CD14-positive monocyte (primary cell): ENCODE data around the gene CSK. TPM values are rescaled to one million over a fixed set of nuclear protein-coding genes. Genes with fewer than 3 reads are reported as not detected.

Source experiments
- DNase-seq, 3 donors: peaks; one replicate each; pipeline ENCODE4 v3.0.0-alpha.2; 2011 to 2022
- H2AFZ ChIP-seq: 2 replicates; pipeline ENCODE4 v1.6.0; 2012; ENCODE audit warnings: mild to moderate bottlenecking, low read depth, low read length, inconsistent platforms; ENCODE audit not compliant: insufficient read depth, poor library complexity, severe bottlenecking
- H3K27ac ChIP-seq, 2 donors: 1 replicate in 1 of 2; 2 replicates in 1 of 2; pipeline ENCODE4 v1.5.1; 2012 to 2013; ENCODE audit warnings: low read length in 2 of 2, control low read depth in 1 of 2, inconsistent platforms in 1 of 2, low read depth in 1 of 2, mild to moderate bottlenecking in 1 of 2
- H3K27me3 ChIP-seq, 2 donors: one replicate each; pipeline versions ENCODE4 v1.6.0 to v1.6.1; 2011 to 2013; ENCODE audit warnings: low read length in 2 of 2; ENCODE audit not compliant: control insufficient read depth in 2 of 2, insufficient read depth in 2 of 2
- H3K36me3 ChIP-seq, 2 donors: replicated peaks in 1 of 2; 1 replicate in 1 of 2; 2 replicates in 1 of 2; pipeline versions ENCODE4 v1.5.1 to v1.6.1; 2012 to 2013; ENCODE audit warnings: low read length in 2 of 2, control low read depth in 1 of 2, inconsistent platforms in 1 of 2, mild to moderate bottlenecking in 1 of 2; ENCODE audit not compliant: insufficient read depth in 2 of 2, control insufficient read depth in 1 of 2
- H3K4me1 ChIP-seq, 2 donors: 1 replicate in 1 of 2; 2 replicates in 1 of 2; pipeline versions ENCODE4 v1.5.1 to v1.6.1; 2012 to 2013; ENCODE audit warnings: low read length in 2 of 2, control low read depth in 1 of 2, inconsistent platforms in 1 of 2, mild to moderate bottlenecking in 1 of 2, moderate library complexity in 1 of 2; ENCODE audit not compliant: insufficient read depth in 2 of 2, control insufficient read depth in 1 of 2
- H3K4me2 ChIP-seq: replicated peaks from 2 replicates; pipeline ENCODE3; 2012; ENCODE audit warnings: low read length, moderate library complexity, mild to moderate bottlenecking; ENCODE audit not compliant: poor library complexity, severe bottlenecking; ENCODE audit errors: extremely low read depth
- H3K4me3 ChIP-seq, 3 experiments: fragments of 200-600 bp in 1 of 3; sonication (generic) in 1 of 3; replicated peaks in 1 of 3; 1 replicate in 2 of 3; 2 replicates in 1 of 3; pipeline ENCODE4 v1.5.1; 2011 to 2013; ENCODE audit warnings: low read length in 3 of 3, mild to moderate bottlenecking in 3 of 3, control low read depth in 2 of 3, low read depth in 2 of 3, inconsistent platforms in 1 of 3, moderate library complexity in 1 of 3
- H3K79me2 ChIP-seq: 2 replicates; pipeline ENCODE4 v1.6.0; 2012; ENCODE audit warnings: mild to moderate bottlenecking, control low read depth, inconsistent platforms, low read length, moderate library complexity; ENCODE audit not compliant: insufficient read depth
- H3K9ac ChIP-seq: 2 replicates; pipeline ENCODE4 v1.6.0; 2017; ENCODE audit warnings: low read length, mild to moderate bottlenecking; ENCODE audit not compliant: insufficient read depth, poor library complexity, severe bottlenecking
- H3K9me3 ChIP-seq, 2 donors: replicated peaks in 1 of 2; 1 replicate in 1 of 2; 2 replicates in 1 of 2; pipeline versions ENCODE4 v1.5.1 to v1.6.1; 2012 to 2013; ENCODE audit warnings: low read length in 2 of 2, control low read depth in 1 of 2; ENCODE audit not compliant: control insufficient read depth in 1 of 2, insufficient read depth in 1 of 2
- H4K20me1 ChIP-seq: 2 replicates; pipeline ENCODE4 v1.6.0; 2012; ENCODE audit warnings: mild to moderate bottlenecking, low read length, control low read depth, moderate library complexity; ENCODE audit not compliant: insufficient read depth
- H3K27ac Mint-ChIP-seq, 7 donors: one replicate each; pipeline ENCODE4 v1.8.0; 2020; ENCODE audit warnings: mild to moderate bottlenecking in 7 of 7, mixed read lengths in 7 of 7, moderate library complexity in 6 of 7, inconsistent platforms in 2 of 7
- H3K27me3 Mint-ChIP-seq, 3 donors: one replicate each; pipeline ENCODE4 v1.8.0; 2021 to 2022; ENCODE audit warnings: low read depth in 3 of 3, mild to moderate bottlenecking in 3 of 3, mixed read lengths in 3 of 3, moderate library complexity in 3 of 3, inconsistent platforms in 1 of 3
- H3K36me3 Mint-ChIP-seq, 2 donors: one replicate each; pipeline ENCODE4 v1.8.0; 2020; ENCODE audit warnings: mixed read lengths in 2 of 2, inconsistent platforms in 1 of 2, mild to moderate bottlenecking in 1 of 2
- H3K4me1 Mint-ChIP-seq: one replicate; pipeline ENCODE4 v1.8.0; 2020; ENCODE audit warnings: mild to moderate bottlenecking, mixed read lengths
- H3K4me3 Mint-ChIP-seq, 2 donors: one replicate each; pipeline ENCODE4 v1.8.0; 2020; ENCODE audit warnings: mild to moderate bottlenecking in 2 of 2, mixed read lengths in 2 of 2, moderate library complexity in 1 of 2
- H3K9me3 Mint-ChIP-seq, 7 donors: one replicate each; pipeline ENCODE4 v1.8.0; 2020 to 2022; ENCODE audit warnings: mixed read lengths in 7 of 7, mild to moderate bottlenecking in 6 of 7, moderate library complexity in 6 of 7, inconsistent platforms in 2 of 7
- WGBS: methylation state at CpG from one replicate; pipeline ENCODE4 v1.1.5; 2013; ENCODE audit warnings: missing lambda C conversion rate; ENCODE audit not compliant: insufficient coverage; 5-methylcytosine and 5-hydroxymethylcytosine counted together
- intact Hi-C, 2 donors: fragments of 100-400 bp; cut with micrococcal nuclease; formaldehyde crosslinking; loops; one replicate each; pipeline versions ENCODE4 v1.15.0 to v1.15.1; 2023
- polyA plus RNA-seq, 3 donors: library from polyadenylated mRNA; depleted of rRNA in 1 of 3; unstranded in 2 of 3; stranded (reverse) in 1 of 3; fragments of 300-500 nt in 2 of 3; fragments of >200 nt in 1 of 3; fragmentation: Illumina TruSeq in 2 of 3; gene quantifications; 1 replicate in 2 of 3; 2 replicates in 1 of 3; pipeline ENCODE4 v1.2.3, GENCODE V29; 2012 to 2021
- TF ChIP-seq, protein P1 (sequence below): fragments of 200-600 bp; IDR thresholded peaks from one replicate; pipeline ENCODE4 v1.8.0; 2022; ENCODE audit warnings: antibody characterized with exemption, mild to moderate bottlenecking

Gene CSK
- polyA plus RNA-seq, 3 donors, result 79.0 to 426 (median 106) TPM

DNA sequence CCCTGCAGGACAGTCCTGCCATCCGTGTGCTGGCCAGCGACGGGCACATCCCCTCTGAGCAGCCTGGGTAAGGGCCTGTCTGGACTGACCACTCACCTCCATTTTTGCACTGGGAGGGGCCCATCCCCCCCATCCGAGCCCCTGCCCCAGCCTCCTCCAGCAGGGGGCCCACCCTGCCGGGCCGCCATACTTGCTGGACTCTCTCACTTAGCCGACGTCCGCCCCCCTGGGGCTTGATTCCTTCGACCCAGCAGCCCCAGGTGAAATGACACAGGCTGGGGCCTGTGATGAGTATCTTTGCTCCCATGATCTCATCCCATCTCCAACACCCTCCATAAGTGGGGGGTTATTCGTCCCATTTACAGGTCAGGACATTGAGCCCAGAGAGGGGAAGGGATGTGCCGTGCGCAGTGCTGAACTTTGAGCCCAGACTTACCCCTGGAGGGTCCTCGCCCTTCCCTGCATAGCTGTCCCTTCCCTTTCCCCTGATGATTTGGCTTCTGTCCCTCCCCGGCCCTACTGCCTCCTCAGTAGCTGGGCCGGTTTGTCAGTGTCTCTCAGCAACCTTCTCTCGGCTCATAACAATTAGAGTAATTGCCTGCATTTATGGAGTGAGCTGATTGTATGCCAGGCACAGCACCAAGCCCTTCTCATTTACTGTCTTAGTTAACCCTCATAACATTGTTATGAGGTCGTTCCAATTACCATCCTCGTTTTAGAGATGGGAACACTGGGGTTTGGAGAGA is 34.9 kb downstream of the CSK start:
- H3K4me3 ChIP-seq, result no peak overlapping the region
- TF ChIP-seq, protein P1, sequence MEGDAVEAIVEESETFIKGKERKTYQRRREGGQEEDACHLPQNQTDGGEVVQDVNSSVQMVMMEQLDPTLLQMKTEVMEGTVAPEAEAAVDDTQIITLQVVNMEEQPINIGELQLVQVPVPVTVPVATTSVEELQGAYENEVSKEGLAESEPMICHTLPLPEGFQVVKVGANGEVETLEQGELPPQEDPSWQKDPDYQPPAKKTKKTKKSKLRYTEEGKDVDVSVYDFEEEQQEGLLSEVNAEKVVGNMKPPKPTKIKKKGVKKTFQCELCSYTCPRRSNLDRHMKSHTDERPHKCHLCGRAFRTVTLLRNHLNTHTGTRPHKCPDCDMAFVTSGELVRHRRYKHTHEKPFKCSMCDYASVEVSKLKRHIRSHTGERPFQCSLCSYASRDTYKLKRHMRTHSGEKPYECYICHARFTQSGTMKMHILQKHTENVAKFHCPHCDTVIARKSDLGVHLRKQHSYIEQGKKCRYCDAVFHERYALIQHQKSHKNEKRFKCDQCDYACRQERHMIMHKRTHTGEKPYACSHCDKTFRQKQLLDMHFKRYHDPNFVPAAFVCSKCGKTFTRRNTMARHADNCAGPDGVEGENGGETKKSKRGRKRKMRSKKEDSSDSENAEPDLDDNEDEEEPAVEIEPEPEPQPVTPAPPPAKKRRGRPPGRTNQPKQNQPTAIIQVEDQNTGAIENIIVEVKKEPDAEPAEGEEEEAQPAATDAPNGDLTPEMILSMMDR, result no peak
- H3K9me3 Mint-ChIP-seq, result peaks cover 0 to 3% (median 0%) of the 10 kb centered on the region in 7 donors
- H3K9me3 ChIP-seq, result no peaks in the 10 kb centered on the region
- intact Hi-C loops, result no loop called here
- no peak for DNase-seq
- H3K4me2 ChIP-seq, result no peak overlapping the region
- peaks cover 5 to 22% of the 10 kb centered on the region in 2 donors for H3K4me1 ChIP-seq
- H3K27ac ChIP-seq, result no peak overlapping the region
- no peaks in the 10 kb centered on the region for H3K79me2 ChIP-seq
- H3K9ac ChIP-seq, result no peak overlapping the region
- peaks cover 24% of the 10 kb centered on the region for H3K4me1 Mint-ChIP-seq
- no peaks in the 10 kb centered on the region for H3K27me3 ChIP-seq
- WGBS, result 68% methylated on average over 6 of the region's 19 CpGs
- no peaks in the 10 kb centered on the region for H3K36me3 ChIP-seq
- H3K27me3 Mint-ChIP-seq, result peaks cover under 1 to 11% (median 7%) of the 10 kb centered on the region in 3 donors
- H3K4me3 Mint-ChIP-seq, result no peak overlapping the region
- no peak overlapping the region for H2AFZ ChIP-seq
- no peaks in the 10 kb centered on the region for H3K36me3 Mint-ChIP-seq
- H4K20me1 ChIP-seq, result no peaks in the 10 kb centered on the region
- no peak overlapping the region for H3K27ac Mint-ChIP-seq

DNA sequence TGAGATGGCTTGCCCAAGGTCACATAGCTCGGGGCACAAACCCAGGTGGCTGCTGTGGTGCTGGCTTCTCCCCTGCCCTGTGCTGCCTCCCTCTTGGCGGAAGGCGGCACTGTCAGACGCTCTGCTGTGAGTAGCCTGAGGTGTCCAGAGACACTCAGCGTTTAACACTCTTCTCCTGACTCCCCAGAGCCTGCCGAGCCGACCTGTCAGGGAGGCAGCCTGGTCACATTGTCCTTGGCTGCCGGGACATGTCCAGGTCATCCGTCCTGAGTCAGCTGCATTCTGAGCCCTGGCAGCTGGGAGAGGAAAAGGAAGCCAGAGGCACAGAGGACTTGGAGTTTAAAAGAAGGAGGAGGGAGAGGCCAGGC is 35.5 kb downstream of the CSK start:
- Histone ChIP-seq H3K4me1 (peaks cover 5 to 22% of the 10 kb centered on the region in 2 donors), H3K4me3 (no peak overlapping the region), H3K4me2 (no peak overlapping the region), H2AFZ (no peak overlapping the region), H4K20me1 (no peaks in the 10 kb centered on the region), H3K27me3 (no peaks in the 10 kb centered on the region), H3K9me3 (no peaks in the 10 kb centered on the region), H3K9ac (no peak overlapping the region), H3K27ac (no peak overlapping the region), H3K79me2 (no peaks in the 10 kb centered on the region), H3K36me3 (no peaks in the 10 kb centered on the region)
- H3K36me3 Mint-ChIP-seq, result no peaks in the 10 kb centered on the region
- WGBS, result 73% methylated on average over 8 of the region's 9 CpGs
- H3K27ac Mint-ChIP-seq, result no peak overlapping the region
- no peak for DNase-seq
- intact Hi-C loops, result no loop called here
- H3K27me3 Mint-ChIP-seq, result peaks cover 2 to 7% (median 5%) of the 10 kb centered on the region in 3 donors
- H3K9me3 Mint-ChIP-seq, result peaks cover 0 to 3% (median 0%) of the 10 kb centered on the region in 7 donors
- H3K4me1 Mint-ChIP-seq, result peaks cover 24% of the 10 kb centered on the region
- H3K4me3 Mint-ChIP-seq, result no peak overlapping the region
- TF ChIP-seq, protein P1, result no peak
